Tongue (tissue), 2 donors: ENCODE results near the gene LRBA. TPM values are rescaled to one million over a fixed set of nuclear protein-coding genes. Genes with fewer than 3 reads are reported as not detected.
"Not testable (repeated sequence)": the region's sequence is repeated elsewhere in the genome, so short reads cannot be mapped to it uniquely, and the experiment has no call there.

Experiments used
- DNase-seq: peaks from one replicate; pipeline ENCODE4 v3.0.0-alpha.2; 2015
- total RNA-seq: library from RNA; depleted of rRNA; stranded (reverse); fragments of >200 nt; gene quantifications from one replicate; pipeline ENCODE4 v1.2.3, GENCODE V29; 2014

The LRBA gene
- total RNA-seq, 1 donor from 2014 or later: 73.0 TPM

DNA sequence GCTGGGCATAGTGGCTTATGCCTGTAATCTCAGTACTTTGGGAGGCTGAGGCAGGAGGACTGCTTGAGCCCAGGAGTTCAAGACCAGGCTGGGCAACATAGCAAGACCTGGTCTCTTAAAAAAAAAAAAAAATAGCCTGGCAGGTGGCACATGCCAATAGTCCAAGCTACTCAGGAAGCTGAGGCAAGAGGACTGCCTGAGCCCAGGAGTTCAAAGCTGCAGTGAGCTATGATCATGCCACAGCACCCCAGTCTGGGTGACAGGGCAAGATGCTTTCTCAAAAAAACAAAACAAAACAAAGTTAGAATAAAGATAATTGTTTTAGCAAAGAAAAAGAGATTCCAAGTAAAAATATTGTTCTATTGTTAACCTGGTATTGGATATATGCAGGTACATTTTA is 75.0 kb downstream of the LRBA start:
- DNase-seq: no peak

DNA sequence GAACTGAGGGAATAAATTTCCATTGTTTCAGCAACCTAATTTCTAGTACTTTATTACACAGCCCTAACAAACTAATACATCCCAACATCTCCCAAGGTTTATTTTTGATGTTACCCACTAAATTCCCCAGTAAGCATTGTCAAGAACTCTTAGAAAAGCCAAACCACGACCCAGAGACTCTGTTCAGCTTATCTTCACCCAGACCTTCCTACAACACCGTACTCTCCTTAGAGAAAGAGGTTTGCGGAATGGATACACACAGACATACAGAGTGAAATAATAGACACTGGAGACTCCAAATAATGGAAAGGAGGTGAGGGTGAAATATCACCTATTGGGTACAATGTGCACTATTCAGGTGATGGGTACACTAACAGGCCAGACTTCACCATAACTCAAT is 75.6 kb downstream of the LRBA start:
- DNase-seq: no peak

DNA sequence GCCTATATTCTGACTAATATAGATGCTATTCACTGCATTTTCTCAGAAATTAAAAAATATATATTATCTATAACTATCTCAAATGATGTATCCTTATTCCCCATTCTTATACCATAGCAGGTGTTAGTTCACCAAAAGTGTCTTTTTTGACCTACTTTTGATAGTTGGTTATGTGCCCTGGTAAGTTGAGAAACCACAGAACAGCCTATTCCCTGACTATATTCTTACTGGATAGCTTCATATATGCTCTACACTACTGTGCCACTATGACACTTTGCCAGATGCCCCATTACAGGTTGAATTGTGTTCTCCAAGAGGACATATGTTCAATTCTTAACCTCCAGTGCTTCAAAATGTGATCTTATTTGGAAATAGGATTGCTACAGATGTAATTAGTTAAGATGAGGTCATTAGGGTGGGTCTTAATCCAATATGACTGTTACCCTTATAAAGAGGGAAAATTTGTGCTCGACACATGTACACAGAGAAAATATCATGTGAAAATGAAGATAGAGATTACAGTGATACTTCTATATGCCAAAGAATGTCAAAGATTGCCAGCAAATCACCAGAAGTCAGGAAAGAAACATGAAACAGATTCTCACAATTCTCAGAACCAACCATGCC is 76.1 kb downstream of the LRBA start:
- DNase-seq: no peak

DNA sequence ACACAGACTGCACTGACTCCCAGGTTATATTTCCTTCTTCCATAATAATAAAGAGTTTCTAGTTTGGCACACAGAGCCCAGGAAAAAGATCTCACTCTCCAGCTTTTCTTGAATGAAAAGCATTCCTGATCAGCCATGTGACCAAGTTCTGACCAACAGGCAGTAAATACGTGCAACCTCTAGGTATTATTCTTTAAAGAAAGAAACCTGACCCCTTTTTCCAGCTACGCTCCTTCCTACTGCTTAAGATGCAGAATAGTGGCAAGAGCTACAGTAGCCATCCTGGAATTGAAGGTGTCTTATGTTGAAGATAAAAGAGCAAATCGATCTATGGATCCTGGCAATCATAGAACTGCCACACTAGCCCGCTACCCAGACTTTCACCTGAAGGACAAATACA is 76.7 kb downstream of the LRBA start:
- no peak for DNase-seq

DNA sequence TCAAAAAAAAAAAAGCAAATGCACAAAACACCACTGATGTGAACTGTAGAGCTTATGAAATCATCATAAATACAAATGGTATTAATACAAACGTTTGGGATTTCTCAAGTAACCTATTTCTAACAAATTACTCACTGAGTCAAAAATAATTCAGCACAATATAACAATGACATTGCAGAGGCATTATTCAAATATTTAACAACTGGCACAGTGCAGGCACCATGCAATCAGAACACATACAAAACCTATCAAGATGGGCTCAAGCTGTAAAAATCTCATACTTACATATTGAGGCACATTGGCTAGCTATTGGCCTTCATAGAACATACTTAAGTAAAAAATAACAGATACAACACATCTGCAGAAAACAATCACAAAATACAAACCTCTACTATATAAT is 81.1 kb downstream of the LRBA start:
- no peak for DNase-seq

DNA sequence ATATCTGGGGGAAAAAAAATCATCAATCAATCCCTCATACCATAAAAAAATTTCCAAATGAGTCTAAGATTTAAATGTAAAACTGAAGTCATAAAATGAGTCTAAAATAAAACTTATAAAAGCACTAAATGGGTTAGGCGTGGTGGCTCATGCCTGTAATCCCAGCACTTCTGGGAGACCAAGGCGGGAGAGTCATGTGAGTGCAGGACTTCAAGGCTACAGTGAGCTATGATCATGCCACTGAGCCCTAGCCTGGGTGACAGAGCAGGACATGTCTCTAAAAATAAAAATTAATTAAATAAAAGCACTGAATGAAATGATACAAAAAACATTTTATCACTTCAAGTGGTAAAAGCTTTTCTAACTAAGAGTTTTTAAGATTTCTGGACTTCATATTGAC is 83.3 kb downstream of the LRBA start:
- no peak for DNase-seq

DNA sequence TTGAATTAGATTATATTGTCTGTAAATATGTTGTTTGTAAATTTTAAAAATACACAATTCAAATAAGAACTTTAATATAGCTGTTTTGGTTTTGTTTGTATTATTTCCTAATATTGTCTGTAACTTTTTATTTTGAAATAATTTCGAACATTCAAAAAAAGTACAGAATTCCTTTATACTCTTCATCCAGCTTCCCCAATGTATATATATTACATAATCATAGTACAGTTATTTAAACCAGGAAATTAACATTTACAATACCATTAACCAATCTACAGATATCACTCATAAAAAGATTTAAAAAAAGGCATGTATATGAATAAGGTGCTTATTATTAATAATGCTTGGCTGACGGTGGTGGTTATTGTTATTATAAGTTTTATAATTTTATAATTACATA is 84.1 kb downstream of the LRBA start:
- DNase-seq: no peak

DNA sequence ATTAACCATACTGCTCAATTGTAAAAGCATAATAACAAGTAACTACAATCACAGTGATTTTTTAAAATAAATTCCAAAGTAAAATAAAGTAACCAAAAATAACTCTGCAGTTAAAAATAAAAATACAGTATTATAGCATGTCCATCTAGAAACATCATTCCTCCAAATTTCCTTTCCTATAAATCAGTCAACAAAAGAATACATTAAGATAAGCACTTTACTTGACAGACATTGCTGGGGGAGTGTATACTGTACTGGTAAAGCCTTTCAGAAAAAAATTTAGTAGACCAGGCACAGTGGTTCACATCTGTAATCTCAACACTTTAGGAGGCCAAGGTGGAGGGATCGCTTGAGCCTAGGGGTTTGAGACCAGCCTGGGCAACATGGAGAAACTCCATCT is 91.1 kb downstream of the LRBA start:
- DNase-seq: no peak

DNA sequence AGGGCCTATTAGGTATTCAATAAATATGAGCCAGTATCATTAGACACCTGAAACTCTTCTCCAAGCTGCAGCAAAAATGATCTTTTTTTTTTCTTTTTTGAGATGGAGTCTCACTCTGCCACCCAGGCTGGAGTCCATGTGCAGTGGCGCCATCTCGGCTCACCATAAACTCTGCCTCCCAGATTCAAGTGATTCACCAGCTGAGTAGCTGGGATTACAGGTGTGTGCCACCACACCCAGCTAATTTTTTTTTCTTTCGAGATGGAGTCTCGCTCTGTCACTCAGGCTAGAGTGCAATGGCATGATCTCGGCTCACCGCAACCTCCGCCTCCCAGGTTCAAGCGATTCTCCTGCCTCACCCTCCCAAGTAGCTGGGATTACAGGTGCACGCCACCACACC is 93.6 kb downstream of the LRBA start:
- not testable (repeated sequence) for DNase-seq

DNA sequence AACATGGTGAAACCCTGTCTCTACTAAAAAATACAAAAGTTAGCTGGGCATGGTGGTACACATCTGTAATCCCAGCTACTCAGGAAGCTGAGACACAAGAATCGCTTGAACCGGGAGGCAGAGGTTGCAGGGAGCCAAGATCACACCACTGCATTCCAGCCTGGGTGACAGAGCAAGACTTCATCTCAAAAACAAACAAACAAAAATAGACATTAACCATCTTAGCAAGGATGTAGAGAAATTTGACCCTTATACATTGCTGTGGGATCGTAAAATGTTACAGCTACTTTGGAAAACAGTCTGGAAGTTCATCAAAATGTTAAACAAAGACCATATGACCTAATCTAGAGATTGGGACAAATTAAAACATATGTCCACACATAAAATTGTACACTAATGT is 96.5 kb downstream of the LRBA start:
- DNase-seq: not testable (repeated sequence)

DNA sequence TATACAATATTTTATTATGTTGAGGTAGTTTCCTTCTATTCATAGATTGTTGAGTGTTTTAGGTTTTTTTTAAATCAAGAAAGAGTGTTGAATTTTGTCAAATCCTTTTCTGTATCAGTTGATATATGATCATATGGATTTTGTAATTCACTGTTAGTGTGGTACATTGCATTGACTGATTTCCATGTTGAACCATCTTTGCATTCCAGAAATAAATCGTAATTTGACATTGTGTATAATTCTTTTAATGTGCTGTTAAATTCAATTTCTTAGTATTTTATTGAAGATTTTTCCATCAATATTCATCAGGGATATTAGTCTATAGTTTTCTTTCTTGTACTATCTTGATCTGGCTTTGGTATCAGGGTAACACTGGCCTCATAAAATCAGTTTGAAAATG is 103.8 kb downstream of the LRBA start:
- no peak for DNase-seq

DNA sequence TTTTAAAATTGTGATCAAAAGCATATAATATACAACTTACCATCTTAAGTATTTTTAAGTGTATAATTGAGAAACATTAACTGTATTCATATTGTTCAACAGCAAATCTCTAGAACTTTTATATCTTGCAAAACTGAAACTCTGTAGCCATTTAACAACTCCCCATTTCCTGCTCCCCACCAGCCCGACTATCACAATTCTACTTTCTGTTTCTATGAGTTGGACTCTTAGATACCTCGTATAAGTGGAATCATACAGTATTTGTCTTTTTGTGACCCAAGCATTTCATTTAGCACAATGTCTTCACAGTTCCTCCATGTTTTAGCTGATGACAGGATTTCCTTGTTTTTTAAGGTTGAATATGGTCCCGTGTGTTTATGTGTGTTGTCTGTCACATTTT is 106.0 kb downstream of the LRBA start:
- DNase-seq: no peak

DNA sequence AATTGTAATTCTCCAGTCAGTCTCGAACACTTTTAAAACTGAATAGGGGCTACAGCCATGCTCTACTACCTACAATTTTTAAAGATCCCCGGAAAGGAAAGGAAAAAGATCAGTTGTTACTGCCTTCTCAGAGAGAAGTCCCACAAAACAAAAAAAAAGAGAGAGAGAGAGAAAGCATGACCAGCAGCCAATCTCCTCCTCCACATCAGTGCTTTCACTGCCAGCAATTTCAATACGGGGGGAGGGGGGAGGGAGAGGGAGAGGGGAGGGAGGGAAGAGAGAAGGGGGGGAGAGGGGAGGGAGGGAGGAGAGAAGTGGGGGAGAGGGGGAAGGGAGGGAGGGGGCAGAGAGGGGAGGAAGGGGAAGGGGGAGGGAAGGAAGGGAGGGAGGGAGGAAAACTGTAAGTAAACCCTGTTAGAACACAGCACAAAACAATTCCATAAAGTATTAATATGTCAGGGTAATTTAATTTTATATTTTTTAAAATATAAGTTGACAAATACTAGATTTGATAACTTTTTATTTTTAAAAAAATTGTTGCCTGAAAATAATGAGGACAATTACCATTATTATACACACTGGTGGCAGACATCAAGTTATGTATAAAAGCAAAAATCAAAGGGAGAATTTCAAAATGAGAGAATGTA is 108.0 kb downstream of the LRBA start:
- DNase-seq: no peak

DNA sequence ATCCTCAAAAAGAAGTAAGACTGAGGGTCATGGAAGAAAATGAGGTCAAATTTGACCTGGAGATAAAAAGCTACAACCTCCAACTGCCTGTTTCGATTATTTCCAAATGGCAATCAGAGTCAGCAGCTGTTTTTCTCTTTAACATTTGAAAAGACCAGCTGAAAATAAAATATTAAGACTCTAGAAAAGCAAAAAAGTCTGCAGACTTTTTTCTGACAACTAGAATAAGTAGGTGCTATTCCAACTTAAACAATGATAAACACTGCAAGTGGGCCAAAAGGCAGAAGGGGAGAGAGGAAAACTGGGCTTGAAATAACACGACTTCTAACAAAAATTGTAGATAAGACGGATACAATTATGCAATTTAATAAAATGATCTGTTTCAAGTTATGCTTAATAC is 110.4 kb downstream of the LRBA start:
- no peak for DNase-seq

DNA sequence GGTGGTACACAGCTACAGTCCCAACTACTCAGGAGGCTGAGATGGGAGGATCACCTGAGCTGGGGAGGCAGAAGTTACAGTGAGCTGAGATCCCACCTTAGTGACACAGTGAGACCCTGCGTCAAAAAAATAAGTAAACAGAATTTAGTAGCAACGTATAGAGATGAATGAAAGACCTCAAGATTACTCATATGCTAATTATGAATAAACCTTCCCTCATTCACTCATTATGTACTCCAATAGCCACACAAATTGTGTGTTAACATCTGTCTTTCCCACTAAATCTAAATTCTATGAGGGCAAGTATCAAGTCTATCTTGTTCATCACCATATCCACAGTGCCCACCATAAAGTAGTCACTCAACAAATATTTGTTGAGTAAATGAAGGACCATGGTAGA is 111.5 kb downstream of the LRBA start:
- DNase-seq: no peak

DNA sequence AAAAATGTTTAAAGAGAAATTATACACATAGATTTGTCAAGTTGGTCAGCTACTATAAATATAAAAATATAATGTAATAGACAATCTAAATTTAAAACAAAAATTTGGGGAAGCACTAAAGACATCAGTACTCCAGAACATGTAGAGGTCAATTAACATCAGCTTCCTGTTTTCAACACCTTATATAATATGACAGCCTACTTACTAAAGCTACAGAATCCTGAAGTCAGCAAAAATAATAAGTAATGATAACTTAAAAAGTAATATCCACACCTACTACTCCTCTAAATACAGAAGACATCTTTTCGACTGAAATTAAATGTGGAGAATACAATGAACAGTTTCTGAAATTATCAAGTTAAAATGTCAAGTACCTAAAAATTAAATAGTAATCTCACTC is 118.6 kb downstream of the LRBA start:
- DNase-seq: no peak

DNA sequence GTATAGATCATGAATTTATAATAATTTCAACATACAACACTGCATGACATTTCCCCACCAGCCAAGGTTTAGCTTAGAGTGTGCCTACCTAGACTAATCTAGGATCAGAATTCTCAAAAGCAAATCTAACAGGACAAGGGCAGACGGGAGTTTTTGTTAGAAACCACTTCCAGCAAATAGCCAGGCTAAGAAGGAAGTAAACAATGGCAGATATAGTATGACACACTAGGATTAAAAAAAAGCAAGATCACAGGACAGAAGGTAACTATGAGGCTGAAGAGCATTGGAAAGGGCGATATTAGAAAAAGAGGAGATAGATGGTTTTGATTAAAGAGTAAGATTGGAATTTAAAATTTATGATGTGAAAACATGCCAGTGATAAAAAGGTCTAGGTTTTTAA is 124.8 kb downstream of the LRBA start:
- no peak for DNase-seq

DNA sequence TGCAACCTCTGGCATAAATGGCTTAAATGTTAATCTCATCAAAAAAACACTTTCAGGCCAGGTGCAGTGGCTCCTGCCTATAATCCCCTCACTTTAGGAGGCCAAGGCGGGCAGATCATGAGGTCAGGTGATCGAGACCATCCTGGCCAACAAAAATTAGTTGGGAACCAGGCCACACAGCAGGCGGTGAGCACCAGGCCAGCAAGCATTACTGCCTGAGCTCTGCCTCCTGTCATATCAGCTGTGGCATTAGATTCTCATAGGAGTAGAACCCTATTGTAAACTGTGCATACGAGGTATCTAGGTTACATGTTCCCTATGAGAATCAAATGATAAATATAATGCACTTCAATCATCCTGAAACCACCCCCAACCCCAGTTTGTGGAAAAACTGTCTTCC is 125.8 kb downstream of the LRBA start:
- no peak for DNase-seq

DNA sequence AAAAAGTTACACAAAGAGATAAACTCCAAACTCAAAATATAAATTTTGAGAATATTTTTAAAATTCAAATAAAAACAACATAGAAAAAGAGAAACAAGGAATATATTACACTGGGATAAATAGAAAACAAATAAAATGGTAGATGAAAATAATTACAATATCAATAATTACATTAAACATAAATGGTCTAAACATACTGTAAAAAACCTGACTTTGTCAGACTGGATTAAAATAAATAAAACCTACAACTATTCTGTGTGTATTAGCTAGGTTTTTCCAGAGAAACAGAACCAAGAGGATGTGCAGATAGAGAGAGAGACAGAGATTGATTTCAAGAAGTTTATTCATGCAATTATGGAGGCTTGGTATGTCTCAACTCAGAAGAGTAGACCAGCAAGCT is 126.5 kb downstream of the LRBA start:
- DNase-seq: no peak

DNA sequence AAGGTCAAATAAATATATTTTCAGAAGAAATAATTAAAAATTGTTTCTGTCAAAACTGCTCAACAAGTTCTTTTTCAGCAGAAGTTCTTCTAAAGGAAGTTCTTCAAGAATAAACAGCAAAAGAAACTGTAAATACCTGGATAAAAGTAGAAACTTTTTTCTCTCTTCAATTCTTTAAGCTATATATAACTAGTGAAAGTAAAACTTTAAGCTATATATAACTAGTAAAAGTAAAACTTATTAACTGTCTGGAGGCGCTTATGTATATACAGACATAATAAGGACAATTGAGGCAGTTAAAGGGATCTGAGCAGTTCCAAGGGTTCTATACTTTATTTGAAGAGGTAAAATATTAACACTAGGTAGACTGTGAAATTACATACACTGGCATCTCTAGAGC is 126.9 kb downstream of the LRBA start:
- no peak for DNase-seq

DNA sequence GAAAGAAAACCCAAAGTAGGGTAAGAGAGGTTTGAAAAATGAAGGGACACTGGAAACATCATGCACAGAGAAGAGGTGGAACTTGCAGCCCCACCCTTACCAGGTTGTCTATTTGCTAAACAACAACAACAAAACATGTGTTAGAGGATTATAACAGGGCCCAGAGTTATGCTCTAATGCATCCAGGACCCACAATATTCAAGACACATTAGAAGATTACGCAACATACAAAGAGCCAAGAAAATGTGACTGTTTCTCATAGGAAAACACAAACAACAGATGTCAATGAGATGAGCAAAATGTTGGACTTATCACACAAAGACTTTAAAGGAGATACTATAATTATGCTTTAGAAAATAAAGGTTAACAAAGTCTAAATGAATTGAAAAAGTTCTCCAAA is 128.5 kb downstream of the LRBA start:
- no peak for DNase-seq

DNA sequence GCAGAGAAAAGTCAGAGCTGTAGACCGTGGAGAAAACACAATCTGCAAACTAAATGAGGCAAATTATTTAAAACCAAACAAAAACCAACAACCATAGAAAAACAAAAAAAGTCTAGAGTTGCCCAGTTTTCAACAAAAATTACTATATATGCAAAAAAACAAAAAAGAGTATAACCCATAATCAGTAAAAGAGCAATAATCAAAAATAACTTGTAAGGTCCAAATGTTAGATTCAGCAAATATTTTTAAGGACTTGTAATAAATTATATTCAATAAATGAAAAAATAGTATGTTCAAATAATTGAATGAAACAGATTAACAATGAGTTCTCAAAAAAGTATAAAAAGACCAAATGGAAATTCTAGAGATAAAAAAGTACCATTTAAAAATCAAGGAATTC is 130.5 kb downstream of the LRBA start:
- no peak for DNase-seq

DNA sequence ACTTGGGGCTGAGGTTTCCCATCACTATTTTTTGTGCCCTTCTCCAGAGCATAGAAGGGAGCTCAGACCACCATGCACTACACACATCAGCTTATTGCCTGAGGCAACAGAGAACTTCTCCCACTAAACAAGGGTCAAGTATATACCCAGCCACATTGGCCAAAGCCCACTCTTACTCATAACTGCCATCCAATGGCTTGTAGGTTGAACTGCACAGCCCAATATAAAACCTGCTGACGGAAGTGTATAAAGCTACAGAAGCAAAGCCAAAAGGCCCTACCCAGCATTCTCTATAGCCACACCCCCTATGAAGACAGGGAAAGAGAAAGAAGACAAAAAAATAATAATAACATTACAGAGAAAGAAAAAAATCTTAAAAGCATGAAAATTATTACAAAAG is 139.7 kb downstream of the LRBA start:
- no peak for DNase-seq

DNA sequence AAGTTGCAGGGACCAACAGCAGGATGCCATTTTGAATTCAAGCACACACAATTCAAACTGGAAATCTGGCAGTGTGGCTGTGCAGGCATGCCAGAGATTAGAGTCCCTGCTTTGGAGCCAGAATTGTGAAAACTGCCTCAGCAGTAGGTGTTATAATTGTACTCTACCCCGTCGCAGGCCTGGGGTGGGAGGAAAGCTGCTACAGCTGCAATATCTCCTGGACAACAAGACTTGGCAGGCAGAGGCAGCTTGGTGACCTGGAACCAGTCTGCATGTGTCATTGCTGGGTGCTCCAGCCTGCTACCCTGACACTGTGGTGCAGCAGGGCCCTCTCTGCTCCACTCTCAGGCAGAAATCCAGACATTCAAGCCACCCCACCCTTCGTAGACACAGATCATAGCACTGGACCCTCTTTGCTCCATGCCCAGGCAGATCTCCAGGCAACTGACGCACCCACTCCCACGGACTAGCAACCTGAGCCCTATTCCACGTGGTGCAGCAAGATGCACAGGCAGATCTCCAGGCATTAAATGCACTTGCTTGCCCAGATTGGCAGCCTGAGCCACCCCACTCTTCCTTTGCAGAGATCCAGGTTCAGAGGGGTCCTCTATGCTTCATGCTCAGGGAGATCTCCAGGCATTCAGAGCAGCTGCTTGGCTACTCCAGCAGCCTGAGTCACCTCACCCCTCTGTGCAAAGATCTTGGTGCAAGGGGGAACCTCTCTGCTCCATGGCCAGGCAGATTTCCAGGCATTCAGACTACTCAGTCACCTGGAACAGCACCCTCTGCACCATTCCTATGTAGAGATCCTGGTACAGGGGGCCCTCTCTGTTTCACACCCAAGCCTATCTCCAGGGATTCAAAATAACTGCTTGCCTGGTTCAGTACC is 140.5 kb downstream of the LRBA start:
- DNase-seq: no peak
